HG02623 (cell line): ENCODE measurements around the gene CDH23.

Experiments used
- ATAC-seq: cut with Tn5 transposase; IDR thresholded peaks from one replicate; pipeline ENCODE4 v1.9.1; 2021; ENCODE audit warnings: moderate library complexity; ENCODE audit not compliant: unreplicated experiment

The CDH23 gene

DNA sequence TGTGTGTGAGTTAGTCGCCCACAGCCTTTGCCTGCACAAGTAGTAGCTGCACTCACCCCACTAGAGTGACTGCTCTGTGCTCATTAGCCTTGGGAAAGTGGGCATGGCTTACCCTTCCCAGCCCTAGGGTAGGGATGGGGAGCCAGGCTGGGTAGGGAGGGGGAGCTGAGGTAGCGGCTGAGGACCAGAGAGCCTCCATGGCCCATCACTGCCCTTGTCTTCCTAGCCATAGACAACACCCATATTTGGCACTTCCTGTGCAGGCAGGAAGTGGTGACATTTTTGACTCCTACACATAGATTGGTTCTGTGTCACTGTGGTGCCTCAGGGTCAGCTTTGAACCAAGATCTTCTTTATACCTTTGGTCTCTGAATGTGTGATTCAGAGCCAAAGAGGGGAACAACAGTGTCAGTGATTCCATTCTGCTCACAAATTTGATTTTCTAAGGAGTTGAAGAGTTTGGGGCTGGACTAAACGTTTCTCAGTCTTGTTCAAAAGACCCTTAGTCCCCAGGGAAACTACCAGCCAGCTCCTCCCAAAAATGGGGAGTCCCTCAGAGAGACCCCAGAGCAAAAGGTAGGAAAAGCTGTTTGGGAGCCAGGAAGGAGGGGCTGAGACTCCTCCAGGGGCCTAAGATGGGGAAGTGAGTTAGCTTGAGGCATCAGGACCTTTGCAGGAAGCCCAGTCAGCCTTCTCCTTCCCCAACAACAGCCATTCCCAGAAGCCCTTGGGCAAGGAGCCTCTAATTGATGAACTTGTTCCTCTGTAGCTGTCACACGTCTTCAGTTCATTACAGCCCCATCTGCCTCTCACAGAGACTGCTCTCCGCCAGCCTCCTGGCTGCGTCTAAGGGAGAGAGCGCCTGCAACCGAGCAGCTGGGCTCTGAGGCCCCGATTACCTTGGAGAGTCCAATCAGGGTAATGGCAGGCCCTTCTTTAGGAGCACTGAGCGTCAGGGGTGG, 135.0 kb downstream of the CDH23 start:
- no peak for ATAC-seq

DNA sequence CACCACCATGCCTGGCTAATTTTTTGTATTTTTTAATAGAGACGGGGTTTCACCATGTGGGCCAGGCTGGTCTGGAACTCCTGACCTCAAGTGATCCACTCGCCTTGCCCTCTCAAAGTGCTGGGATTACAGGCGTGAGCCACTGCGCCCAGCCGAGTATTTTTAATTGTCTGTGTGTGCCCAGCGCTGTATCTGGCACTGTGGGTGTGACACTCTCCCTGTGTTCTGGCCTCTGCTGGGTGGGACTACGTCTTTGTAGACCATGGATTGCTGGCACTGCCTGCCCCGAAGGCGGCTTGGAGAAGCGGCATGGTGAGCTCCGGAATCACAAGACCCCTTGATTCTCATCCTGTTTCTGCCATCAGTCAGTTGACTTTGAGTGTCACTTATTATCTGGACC, 136.2 kb downstream of the CDH23 start:
- no peak for ATAC-seq

DNA sequence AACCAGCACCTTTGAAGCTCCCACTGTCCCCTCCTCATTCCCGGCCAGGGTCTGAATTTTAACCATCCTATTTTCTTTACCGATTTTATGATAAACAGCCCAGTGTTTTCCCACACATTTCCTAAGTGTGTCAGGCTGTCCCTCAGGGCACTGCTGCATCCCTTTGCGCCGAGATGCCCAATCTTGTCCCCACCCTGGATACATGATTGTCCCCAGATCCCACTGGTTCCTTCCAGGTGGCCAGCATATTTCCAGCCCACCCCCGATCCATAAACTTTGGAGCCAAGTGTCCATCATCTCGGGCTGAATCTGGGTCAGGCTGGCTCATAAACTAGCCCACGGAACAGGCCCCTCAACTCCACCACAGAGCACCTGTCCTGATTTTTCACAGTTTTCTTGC, 137.2 kb downstream of the CDH23 start:
- no peak for ATAC-seq

DNA sequence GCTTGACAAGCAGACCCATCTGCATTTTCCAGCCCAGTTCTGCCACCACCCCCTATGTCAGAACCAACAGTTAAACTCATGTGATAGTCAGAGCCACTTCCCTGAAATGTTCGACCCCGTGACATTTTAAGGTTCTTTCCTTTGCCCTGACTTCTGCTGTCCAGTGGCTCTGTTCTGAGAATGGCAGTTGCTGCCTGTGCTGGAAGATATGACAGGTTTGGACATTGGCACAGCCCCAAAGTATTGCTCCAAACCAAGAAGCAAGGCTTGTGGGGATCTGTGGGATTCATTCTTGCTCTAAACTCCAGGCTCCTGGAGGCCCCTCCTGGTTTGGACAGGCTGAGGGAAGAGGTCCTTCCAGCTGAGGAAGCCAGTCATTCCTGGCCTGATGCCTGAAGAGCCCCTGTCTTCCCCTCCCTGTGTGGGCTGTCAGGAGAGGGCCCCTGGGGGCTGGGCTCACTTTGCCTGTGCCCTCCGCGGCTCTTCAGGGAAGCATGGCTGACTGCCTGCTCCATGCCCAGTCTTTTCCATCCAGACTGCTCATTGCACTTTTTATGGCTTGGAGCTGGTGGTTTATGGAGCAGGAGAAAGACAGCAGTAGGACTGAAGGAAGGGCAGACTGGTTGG, 138.0 kb downstream of the CDH23 start:
- ATAC-seq = no peak

DNA sequence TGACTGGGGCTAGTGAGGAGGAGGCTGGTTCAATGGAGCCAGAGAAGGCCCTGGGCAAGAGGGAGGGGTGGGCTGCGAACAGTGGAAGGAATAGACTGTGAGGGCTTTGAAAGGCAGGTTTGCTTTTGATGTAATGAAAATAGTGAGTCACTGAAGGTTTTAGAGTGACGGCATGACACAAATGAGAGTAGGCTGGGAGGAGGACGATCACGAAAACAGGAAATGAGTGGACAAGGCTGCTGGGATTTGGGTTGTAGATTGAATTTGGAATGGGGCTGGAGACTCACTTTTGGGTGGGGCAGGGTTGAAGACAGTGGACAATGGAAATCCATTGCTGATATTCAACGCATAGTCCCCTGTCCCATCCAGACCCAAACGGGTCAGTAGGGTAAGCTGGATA, 139.6 kb downstream of the CDH23 start:
- no peak for ATAC-seq

DNA sequence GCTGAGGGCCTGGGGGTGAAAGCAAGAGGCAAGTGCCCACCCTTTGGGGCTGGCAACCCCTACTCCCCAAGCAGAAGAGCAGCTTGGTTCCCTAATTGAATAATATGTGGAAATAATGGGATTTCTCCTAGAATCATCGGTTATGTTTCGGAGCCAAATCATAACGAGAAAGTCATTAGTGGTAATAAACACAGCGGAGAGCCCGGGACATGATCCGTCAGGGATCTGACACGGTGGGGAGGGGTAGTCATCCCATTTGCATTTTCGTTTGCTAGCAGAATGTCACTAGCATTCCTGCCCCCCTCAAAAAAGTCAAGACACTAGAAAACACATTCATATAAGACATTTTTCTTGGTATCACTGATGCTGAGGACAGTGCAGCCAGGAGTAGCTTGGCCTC, 140.4 kb downstream of the CDH23 start:
- no peak for ATAC-seq

DNA sequence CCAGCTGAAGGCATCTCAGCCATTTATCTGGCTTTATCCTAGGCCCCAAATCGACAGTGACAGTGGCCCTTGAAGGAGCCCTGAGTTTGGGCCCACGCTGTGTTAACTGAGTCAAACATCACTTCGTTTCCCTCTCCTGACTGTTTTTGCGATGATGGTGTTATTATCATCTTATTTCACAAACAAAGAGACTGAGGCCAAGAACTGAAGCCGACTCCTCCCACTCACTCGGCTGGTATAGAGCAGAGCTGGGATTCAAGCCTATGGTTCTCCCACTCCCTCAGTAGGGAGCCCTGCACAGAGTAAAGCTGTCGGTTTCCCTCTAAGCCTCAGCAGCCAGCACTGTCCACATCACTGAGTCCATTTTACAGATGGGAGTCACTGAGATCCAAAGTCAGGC, 141.0 kb downstream of the CDH23 start:
- no peak for ATAC-seq

DNA sequence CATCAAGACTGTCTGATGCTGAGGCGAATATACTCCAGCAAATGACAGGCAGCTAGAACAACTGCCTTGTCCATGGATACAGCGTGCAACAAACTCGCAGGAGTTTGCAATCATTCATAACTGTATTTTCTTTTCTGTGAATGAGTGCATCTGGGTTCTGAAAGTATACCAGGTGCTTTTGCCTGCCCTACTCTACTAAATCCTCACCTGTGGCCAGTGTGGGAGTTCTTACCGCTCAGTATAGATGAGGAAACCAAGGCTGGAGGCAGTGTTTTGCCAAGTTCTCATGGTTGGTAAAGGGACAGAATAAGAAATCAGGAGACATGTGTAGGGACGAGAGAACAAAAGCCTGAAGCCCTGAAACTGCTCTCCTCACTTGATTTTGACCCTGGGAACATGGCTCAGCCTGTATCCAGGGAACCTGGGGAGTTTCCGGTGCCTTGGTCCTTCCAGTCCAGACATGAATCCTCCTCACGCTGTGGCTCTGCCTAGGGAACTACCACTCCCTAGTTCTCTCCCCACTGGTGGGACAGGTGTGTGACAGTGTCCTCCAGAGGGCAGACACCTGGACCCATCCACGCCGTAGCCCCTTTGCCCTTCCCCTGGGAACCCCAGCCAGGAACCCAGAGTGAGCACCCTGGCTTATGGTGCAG, 142.0 kb downstream of the CDH23 start:
- ATAC-seq = no peak

DNA sequence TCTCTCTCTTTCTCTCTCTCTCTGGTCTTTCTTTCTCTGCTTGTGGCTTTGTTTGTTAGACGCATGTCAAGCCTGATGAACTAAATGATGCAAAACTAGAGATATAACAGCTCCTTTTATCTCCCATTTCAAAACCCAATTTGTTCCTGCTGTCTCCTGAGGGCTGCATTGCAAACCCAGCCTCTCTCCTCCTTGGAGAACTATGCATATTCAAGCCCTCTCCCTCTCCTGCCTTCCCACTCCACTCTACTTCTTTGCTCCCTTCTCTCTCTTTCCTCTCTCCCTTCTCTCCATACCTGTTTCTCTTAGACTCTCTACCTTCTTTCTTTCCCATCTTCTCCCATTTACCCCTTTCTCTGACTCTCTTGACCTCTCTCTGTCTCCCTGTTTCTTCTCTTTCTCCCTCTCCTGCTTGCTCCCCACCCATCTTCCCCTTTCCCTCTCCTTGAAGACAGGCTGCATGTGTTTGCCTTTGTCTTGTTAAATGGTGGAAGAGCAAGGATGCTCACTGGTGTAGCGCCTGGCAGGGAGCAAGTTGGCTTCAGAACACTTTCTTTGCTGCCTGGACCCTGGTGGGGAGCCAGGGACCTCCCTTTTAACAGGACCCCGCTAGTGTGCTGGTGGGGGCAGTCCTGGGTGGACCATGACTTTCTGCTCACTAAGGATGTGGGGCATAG, 142.9 kb downstream of the CDH23 start:
- no peak for ATAC-seq

DNA sequence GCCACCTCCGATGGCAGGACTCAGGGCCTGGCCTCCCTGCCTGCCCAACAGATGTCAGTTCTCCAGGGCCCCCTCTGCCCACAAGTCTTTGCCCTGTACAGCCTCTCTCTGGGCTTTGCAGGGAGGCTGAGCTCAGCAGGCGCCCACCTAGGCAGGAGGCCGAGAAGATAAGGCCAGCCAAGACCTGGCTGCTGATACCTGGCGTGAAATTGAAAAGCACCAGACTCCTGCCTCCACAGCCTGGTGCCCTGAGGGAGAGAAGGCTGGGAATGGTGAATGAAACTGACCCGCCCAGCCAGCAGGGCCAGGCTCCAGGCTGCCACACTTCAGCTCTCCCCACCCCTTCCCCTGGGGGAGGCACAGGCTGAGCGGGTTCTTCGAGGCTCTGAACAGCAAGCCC, 145.8 kb downstream of the CDH23 start:
- no peak for ATAC-seq

DNA sequence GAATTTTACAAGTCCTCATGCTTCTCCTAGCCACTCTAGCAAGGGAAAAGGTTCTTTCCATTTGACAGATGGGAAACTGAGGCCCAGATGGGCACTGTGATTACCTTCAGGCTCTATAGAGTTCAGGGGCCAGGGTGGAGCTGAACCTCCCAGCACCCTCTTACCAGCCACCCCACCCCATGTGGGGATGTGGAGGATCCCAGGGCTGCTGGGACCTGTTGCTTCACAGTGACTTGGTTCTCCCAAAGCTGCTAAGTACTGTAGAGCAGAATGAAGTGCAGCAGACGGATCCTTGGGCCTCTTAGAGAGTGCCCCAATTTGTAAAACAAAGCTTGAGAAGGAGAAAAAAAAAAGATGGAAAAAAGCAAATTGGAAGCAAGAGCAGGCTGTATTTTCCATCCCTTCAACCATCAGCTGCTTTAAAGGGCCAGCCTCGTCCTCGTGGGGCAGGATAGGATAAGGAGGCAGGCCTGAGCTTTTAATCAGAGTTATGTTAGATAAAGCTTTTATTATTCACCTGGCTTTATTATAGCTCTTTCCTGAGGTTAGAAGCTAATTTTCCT, 147.0 kb downstream of the CDH23 start:
- ATAC-seq = no peak

DNA sequence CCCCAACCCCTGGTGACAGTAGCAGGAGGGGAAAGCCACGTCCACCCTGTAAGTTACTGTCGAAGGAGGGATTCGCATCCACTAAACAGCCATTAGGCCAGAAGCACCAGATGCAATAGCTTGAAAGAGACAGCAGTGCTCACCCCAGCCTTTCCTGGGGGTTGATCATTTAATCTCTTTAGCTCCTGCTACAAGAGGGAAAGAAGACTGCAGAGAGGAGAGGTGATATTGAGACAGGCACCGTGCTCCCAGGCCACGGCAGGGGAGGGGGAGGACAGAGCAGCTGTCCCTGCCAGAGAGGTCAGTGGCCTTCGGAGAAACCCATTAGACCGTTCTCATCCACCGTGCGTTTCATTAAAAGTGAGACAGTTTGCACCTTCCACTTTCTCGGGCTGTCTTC, 148.3 kb downstream of the CDH23 start:
- no peak for ATAC-seq

DNA sequence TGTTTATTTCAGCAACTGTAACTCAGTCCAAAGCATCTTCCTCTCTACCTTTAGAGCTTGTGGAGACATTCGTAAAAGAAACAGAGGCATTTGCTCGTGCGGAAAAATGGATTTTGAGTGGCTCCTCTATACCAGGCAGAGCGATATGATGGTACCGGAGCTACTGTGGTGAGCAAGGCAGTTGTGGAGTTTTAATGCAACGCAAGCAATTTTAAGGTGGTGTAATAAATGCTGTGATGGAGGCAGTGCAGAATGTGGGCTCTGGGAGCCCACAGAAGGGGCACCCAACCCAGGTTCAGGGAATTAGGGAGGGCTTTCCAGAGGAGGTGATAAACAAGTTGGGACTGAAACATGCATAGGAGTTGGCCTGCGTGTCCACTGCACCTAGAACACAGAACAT, 149.5 kb downstream of the CDH23 start:
- no peak for ATAC-seq

DNA sequence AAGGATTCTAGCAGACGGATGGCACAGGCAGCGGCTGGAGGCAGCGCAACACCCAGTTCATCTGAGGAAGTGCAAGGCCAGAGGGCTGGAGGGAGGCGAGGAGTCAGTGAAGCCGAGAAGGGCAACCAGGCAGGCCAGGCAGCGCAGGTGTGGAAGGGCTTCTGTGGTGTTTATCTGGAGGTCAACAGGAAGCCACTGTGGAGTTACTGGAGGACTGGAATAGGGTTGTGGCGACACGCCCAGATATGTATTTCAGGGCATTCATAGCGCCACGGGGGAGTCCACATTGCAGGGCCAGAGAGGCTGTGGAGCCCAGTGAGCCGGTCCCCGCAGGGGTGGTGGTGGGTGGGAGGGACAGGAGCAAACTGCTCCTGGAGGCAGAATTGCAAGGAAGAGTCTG, 150.6 kb downstream of the CDH23 start:
- ATAC-seq = no peak

DNA sequence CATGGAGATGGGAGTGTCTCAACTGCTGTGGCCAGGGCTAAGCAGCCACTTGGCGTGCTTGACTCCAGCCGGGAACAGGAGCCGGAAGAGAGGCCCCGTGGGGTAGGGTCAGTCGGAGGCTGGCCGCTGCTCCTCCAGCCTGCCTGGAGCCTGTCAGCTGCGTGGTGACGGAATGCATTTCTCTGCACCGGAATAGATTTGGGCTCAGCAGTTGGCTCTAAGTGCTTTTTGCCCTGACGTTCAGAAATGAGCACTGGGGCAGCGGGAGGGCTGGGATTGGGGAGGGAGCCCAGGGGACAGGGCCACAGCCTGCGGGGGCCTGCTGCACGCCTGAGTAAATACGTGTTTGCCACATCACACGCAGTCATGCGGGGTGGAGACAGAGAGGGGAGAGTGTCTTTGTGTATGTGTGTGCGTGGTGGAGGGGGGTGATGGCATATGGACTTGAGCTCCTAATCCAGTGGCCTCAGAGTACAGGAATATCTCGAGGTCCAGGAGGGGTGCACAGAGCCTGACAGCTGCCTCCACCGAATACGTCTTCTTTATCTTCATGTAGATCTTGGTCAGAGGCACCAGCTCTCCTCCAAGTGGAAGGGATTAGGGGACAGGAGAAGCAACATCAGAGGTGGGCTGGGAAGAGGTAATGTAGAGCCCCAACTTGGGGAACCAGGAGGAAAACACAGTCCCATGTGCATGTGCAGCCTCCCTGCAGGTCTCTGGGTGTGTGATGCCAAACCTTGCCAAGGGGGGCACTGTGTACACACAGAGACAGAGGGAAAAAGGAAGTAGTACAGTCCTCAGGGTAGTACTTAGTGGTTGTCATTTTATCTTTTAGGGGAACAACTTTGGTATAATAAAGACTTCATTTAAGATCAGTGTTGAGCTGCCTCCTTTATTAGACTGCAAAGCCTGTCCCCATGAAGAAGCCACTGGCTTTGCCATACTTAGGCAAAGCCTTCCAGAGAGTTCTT, 151.4 kb downstream of the CDH23 start:
- ATAC-seq = no peak

DNA sequence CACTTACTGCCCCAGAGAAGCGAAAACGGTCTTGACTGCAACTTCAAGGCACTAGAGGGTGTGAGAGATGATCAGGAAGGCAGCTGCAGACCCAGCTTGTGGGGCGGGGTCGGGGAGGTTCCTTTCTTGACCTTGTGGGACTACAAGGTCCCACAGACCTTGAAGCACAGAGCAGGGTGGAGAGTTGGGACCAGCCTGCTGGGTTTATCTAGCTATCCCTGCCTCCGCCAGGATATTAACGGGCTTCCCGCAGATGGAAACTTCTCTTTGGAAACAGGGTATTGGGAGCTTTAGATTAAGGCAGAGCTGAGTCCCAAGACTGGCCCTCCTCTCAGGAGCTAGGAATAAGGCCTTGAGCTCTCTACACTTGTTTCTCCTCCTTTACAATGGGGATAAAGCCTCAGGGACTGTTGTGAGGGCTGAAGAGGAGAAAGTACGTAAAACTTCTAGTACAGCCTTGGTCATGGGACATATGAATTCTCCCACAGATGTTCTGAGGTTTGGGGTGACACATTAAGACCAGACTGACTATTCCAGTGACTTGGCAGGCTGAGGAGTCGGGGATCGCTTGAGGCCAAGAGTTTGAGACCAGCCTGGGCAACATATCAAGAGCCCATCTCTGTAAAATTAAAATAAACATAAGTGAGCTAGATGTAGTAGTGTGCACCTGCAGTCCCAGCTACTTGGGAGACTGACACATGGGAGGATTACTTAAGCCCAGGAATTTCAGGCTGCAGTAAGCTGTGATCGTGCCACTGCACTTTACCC, 153.2 kb downstream of the CDH23 start:
- ATAC-seq = no peak

DNA sequence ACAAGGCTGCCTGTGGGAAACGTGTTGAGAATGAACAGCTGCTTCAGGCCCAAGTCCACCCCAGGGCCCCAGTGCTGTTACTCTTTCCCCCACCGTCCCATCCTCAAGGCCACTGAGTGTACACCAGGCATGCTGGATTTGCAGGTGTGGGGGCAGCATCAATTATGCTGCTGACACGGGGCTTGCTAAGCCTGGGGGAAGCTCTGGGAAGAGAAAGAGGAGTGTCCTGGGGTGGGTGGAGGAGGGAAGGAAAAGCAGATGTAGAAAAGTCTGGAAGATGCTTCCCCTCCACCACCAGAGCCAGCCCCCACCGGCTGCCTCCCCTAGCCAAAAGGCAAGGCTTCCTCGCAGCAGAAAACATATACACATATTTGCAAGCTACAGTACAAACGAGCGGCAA, 153.9 kb downstream of the CDH23 start:
- ATAC-seq = no peak

DNA sequence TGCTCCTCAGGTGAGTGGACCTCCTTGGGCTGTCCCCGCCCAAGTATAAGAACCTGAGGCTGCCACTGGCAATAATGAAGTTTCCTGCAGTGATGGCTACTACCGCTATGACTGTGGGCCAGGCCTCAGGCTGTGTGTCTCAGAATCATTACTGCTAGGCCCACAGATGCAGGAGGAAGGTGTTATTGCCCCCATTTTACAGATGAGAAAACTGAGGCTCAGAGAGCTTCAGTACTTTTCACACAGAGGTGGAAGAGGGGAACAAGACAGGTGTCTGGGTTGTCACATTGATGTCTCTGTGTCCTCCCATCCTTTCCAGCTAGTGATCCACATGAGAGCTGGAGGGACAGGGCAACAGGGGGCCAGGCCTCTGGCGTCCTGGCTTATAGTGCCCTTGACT, 155.2 kb downstream of the CDH23 start:
- no peak for ATAC-seq

DNA sequence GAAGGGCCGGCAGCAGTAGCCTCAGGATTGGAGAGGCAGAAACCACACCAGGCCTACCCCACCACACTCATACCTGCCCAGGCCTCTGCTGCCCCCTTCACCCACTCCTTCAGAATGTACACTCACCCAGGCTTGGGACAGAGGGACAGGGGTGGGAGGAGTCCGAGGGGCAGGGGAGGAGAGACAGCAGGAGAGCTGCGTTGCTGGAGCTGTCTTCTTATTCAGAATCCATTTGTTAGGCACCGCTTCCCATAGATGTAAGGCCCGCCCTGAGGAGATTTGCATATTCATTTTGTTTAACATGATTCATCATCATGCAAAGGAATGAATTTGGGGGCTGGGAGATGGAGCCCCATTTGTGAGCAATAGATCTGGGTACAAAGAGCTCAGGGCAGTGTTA, 156.7 kb downstream of the CDH23 start:
- ATAC-seq = no peak
